Occipital lobe (tissue), 2 donors: ENCODE measurements around the gene SOHLH1. TPM values are rescaled to one million over a fixed set of nuclear protein-coding genes. Genes with fewer than 3 reads are reported as not detected.

Experiments used
- DNase-seq: peaks from one replicate; lab custom pipeline; 2025; lab: John Stamatoyannopoulos, UW
- total RNA-seq: library from RNA; depleted of rRNA; stranded (reverse); fragments of >200 nt; gene quantifications from one replicate; pipeline ENCODE4 v1.2.3, GENCODE V29; 2014

The SOHLH1 gene, protein sequence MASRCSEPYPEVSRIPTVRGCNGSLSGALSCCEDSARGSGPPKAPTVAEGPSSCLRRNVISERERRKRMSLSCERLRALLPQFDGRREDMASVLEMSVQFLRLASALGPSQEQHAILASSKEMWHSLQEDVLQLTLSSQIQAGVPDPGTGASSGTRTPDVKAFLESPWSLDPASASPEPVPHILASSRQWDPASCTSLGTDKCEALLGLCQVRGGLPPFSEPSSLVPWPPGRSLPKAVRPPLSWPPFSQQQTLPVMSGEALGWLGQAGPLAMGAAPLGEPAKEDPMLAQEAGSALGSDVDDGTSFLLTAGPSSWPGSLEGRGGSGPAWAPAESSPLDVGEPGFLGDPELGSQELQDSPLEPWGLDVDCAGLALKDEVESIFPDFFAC
- not detected for total RNA-seq

DNA sequence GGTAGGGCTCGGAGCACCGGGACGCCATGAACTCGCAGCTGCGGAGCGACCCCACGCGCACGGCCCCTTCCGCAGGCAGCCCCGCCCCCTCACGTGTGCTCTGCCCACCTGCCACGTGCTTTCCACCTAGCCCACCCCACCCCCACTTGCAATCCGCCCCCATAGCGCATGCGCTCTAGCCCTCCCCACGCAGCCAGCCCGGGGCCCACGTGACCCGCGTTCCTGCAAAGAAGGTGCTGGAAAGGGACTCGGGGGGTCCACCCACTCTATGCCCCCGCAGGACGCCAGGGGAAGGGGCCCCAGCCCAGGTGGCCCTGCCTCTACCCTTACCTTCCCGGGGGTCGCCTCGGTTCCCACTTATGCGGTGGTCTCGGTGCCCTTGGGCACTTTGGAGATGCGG lies at the start of gene SOHLH1:
TSS of gene SOHLH1 (minus strand) at position 42 of the 400 bp plus-strand sequence. CDS start at position 28, 14 bp downstream.
- no peak for DNase-seq

DNA sequence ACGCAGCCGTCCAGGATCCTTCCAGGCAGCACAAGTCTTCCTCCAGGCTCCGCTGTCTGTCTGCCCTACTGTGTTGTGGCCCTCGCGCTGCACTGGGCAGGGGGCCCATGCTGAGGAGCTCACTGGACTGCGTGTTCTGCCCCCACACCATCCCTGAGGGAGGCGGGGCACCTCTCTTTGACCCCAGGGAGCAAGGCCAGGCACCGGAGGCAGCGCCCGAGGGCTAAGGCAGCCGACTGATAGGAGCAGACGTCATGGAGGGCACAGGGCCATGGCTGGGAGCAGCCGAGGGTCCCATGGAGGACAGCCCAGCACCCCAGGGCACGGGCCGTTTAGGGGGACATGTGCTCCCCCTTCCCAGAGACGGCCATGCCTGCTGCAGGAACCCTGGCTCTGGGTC lies 49.4 kb upstream of the SOHLH1 start:
- DNase-seq: no peak

DNA sequence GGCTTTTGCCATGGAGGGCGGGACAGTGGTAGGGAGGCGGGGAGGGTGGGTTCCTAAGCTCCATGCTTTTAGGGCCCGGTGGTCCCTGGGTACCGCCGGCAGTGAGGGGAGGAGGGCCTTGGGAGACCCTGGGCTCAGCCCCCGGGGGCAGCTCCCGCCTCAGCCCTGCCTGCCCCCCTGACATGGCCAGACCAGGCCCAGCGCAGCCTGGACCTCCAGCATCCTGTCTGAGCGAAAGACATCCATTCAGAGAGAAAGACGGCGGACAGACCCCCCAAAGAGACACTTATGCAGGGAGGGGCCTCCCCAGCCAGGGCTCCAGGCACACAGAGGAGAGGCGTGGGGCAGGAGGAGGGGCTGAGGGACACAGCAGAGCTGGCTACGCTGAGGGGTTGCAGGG lies 48.0 kb upstream of the SOHLH1 start:
- DNase-seq: no peak

DNA sequence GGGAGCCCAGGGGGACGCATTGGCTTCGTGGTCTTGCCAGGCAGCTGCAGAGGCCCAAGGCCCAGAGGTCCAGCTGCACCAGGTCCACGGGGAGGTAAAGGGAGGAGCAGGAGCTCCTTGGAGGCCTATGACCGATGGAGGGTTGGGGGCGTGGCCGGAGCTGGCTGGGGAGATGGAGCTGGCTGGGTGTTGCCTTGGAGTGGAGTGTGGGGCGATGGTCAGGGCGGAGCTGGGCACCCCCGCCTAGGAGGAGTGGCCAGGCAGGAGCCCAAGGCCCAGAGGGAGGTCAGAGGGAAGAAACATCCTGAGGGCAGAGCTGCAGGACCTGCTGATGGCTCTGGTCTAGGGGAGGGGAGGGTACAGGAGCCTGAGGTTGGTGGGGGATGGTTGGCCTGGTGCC lies 47.3 kb upstream of the SOHLH1 start:
- no peak for DNase-seq

DNA sequence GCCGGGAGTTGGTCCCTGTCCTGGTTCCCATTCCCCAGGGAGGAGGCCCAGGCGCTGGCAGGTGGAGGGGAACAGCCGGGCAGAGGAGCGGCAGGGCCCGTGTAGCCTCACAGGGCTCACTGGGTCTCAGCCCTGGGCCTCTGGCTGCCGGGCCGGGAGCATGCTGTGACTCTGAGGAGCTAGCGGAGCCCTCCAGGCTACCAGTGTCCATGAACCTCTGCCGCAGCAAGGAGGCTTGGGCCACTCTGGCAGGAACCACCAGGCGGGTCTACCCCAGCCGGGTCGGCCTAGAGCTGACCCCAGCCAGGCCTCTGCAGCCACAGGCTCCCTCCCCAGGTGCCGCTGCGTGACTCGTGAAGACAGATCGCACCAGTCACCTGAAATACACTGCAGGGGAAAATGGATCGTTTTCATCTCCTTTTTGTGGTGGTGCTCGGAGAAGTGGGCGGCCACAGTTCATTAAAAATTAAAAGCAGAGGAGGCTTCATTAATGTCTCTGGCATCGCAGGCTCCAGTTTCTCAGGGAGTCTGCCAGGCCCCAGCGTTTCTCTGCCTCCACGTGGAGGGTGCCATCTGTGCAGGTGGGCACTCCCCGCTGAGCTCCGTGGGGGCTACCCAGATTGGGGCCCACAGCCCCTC lies 46.5 kb upstream of the SOHLH1 start:
- DNase-seq: no peak

DNA sequence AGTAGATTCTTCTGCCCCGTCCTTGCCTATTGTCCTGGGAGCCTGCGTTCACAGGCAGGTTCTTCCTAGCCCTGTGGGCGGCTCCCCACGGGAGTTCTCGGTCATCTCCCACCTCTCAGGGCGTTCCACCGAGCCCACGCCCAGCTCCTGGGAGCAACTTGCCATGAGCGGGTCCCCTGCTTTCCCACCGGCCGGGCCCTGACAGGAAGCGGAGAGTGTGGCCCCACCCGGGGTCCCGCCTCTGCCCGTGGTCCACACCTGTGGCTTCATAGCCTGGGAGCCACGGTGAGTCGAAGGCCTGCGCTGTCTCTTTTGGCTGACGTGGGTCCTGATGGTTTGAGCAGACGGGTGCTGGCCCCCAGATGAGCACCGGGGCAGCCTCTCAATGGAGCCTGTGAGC lies 45.9 kb upstream of the SOHLH1 start:
- DNase-seq: no peak

DNA sequence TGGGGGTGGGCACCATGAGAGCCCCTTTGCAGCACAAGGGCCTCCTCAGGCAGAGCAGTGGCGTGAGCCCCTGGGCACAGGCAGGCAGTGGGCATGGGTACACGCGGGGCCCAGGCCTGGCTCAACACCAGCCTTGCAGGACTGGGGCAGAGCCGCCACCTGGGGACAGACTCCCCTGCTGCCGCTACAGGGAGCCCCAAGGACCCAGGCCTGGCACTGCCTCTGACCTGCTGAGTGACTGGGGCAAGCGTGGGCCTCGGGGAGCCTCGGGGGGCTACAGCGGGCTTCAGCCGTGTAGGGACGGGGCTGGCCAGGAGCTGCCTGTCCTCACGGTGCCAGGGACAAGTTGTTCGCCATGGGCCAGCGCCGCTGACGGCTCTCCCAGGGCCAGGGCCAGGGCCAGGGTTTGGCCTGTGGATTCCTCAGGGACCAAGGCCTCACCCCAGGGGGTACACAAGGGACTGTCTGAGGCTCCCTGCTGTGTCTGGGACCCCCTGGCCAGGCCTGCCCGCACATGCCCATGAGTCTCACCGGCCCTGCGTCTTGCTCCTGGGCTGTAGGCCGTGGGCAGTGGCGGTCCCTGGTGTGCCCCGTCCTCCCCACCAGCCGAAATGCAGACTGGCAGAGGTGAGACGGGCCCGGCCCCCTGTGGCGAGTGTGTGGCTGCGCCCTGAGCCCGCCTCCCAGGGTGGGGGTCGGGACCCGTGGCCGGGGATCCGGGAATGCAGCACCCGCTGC lies 45.2 kb upstream of the SOHLH1 start:
- DNase-seq: no peak

DNA sequence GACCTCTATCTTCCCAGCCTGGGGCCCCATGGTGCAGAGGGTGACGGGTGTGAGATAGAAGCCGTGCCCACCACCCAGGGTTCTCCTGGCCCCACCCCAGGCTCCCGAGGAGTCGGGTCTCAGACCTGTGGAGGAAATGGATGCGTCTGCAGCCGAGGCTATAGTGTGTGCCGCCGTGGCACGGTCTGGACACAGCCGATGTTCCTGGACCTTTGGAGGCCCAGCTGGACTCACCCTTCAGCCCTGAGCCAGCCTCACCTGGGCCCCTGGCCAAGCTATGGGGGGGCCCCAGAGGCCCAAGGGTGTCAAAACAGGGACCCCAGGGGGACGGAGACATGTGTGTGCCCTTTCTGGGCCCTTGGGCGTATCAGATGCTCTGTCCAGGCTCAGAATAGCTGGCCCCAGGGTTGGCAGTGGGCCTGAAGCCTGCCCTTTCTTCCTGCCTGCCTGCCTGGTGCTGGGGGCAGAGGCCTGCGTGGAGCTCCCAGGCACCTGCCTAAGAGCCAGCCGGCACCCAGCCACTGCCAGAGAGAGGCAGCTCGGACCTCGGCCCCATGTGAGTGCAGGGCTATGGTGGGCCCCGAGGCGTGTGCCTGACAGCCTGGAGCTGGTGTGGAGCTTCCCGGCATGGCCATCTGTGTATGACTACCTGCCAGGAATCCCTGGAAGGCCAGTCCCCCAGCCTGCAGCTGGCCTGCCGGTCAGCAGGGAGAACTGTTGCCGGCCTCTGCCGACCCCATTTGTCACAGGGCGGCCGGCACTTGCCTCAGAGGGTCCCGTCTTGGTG lies 44.5 kb upstream of the SOHLH1 start:
- DNase-seq: no peak

DNA sequence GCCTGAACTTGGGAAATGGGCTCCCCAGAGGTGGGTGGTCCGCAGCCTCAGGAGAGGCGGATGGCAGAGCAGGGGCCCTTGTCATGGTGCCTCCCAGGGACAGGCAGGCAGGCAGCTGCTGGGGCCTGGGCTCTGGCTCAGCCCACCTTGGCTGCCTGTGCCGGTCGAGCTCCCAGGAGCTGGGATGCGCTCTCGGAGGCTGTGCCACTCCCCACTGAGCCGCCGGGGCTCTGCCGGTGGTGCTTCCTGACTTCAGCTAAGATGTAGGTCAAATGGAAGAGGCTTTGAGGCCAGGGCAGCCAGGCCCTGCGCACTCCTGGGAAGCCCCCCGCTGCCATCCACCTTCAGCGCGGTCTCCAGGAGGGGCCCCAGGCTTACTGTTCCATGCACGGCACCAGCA lies 43.7 kb upstream of the SOHLH1 start:
- DNase-seq: no peak

DNA sequence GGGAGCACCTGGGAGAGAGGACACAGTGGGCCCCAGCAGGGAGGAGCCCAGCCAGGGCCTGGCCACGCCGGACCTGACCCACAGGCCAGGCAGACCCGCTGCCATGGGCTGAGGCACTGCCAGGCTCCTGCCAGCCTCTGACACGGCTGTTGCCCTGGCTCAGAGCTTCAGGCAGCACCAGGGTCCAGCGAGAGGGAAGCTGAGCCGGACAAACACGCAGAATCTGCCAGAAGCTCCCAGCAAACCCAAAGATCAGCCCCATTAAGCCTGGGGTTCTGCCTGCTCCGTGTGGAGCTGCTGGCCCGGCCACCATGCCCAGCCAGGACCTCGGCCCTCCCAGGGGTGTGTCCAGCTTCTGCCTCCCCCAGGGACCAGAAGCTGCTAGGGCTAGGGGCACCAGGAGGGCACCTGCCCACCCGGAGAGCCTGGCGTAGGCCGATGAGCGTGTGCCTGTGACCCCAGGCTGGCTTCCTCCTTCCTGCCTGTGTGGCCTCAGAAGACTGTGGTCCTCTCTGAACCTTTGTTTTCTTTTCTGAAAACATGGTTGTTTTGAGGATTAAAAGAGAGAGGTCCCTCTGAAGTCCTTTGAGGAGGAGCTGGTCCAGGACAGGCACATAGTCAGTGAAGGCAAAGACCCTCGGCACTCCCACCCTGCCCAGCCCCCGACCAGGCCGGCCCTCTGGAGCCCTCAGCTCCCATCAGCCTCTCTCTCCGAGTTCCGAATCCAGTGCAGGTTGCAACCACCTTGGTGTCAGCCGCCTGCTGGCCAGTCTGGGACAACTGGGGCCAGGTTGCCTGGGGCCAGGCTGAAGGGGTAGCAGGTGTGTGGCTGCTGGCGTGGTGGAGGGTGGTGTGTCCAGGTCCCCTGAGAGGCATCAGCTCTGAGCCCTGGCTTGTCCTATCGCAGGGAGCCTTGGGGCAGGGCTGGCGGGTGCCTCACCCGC lies 42.3 kb upstream of the SOHLH1 start:
- DNase-seq: no peak

DNA sequence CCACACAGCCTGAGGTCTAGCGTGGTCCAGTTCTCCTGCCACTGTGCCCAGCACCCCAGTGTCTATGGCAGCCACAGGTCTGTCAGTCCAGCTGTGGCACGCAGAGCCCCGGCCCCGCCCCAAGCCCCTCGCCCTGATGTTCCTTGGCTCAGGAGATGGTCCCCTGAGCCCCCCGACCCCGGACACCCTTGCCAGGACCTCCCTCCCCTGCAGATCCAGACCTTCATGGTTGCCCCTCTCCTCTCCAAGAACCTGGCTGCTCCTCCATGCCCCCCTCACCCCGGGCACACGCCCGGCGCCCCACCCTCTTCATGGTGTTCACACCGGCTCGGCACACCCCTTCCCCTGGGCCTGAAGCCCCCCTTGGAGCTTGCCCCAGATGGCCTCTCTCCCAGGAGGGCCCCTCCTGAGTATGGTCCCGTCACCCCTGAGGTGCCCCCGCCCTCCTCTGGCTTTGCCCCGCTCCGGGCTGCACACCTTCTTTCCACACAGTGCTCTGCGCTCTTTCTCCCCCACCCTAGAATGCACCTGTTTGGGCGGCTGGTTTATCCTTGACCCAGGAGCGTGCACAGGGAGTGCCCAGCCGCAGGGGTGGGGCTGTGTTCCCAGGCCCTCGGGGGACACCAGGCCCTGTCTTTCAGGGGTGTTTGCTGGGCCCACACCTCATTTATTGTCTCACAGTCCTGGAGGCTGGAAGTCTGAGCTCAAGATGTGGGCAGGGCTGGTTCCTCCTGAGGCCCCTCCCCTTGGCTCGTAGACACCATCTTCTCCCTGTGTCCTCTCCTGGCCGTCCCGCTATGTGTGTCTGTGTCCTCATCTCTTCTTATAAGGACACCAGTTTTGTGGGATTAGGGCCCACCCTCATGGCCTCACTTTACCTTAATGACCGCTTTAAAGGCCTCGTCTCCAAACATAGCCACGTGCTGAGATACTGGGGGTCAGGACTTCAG lies 40.3 kb upstream of the SOHLH1 start:
- DNase-seq: no peak

DNA sequence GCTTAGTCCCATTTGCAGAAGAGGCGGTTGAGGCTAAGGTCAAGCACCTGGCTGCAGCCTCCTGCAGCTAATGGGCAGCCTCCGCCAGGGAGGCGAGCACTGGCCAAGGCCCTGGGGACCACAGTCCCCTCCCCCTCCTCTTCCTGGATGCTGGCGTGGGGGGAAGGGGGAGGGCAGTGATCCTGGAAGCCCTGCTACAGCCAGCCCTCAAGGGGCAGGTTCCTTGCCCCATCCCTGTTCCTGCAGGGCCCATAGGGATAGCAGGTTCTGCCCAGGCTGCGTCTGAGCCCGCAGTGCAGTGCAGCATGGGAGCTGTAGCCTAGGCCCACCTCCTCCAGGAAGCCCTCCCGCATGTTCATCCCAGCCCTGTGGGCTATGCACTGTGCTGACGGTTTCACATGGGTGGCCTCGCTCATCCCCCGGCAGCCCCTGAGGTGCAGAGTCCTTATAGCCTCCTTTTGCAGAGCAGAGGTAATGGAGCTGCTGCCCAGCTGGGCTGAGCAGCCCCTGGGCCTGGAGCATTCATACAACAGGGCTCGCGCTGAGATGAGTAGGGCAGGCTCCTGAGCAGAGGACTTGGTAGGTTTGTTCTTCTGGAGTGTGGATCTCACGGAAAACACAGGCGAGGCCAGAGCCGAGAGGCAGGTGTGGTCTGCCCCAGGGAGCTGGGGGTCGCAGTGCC lies 38.7 kb upstream of the SOHLH1 start:
- DNase-seq: no peak

DNA sequence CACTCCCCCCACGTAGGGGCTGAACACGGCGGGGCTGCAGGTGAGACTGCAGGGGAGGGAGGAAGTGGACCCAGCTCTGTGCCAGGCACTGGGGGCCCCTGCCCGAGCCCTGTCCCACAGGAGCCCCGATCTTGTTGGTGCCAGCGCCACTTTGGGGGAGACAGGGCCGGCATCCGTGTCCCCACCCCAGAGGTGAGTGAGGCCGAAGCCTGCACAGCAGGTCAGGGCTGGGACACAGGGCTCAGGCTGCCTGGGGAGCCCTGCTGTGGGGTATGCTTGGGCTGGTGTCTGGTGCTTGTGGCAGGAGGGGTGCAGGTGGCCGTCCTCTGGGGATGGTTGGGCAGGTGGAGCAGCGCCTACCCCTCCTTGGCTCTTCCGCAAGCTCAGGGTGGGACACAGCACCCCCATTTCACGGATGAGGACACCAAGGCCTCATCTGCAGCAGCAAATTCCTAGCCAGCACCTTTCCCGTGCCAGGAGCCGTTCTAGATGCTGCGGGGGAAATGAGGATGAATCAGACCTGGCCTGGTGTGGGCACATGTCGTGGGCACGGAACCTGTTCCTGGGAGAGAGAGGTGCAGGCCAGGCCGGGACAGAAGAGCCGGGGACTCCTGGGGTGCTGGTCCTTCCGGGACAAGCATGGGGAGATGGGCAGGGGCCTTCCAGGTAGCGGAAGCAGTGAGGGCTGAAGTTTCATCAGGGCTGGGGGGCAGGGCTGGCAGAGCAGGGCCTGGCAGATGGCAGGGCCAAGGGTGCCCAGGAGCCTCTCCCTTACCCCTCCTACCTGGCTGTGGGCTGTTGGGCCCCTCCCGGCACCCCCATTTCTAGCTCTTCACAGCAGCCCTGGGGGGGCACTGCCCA lies 37.9 kb upstream of the SOHLH1 start:
- peak; percentile 42 for DNase-seq

DNA sequence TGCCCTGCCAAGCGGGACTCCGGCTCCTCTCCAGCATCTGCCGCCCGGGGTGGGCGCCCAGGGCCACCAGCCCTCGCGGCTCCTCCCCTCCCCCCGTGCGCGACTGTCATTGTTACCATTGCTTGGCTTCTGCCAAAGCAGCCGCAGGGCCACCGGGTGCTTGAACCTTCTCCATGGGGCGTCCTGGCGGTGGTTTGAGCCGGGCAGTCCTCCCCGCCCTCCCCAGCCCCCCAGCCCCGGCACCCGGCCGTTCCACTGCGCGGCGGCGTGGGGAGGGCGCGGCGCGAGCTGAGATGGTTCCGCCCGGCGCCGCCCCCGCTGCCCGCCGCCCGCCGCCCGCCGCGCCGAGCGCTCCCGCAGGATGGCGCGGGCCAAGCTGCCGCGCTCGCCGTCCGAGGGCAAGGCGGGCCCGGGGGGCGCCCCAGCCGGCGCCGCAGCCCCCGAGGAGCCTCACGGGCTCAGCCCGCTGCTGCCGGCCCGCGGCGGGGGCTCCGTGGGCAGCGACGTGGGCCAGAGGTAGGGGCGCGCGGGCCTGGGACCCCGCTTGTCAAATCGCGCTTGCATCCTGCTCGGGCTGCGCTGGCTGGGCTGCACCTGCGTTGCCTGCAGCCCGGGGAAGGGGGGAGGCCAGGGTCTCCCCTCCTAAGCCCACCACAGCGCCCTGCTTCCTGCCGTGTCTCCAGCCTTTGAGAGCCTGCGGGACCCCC lies 37.1 kb upstream of the SOHLH1 start:
- no peak for DNase-seq

DNA sequence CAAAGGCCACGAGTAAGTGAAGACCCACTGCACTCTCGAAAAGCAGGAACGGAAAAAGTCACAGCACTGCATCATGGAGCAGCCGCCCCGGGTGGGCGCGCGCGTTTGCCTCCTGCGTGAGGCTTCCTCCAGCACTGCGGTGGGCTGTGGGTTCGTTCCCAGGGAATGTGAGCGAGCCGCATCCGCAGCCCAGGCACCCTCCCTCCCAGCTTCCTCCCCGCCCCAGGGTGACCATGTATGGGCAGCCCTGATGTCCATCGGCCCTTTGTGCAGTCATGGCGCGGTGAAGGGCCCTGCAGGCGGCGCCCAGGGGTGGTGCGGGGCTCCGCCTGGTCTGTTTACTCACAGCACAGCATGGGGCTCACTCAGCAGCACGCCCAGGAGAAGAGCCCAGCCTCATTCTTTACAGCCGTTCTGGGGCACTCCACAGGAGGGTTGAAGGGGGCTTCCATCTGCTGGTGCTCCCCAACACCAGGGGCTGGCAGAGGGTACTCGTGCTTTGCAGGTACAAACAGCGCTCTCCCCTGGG lies 35.4 kb upstream of the SOHLH1 start:
- DNase-seq: no peak

DNA sequence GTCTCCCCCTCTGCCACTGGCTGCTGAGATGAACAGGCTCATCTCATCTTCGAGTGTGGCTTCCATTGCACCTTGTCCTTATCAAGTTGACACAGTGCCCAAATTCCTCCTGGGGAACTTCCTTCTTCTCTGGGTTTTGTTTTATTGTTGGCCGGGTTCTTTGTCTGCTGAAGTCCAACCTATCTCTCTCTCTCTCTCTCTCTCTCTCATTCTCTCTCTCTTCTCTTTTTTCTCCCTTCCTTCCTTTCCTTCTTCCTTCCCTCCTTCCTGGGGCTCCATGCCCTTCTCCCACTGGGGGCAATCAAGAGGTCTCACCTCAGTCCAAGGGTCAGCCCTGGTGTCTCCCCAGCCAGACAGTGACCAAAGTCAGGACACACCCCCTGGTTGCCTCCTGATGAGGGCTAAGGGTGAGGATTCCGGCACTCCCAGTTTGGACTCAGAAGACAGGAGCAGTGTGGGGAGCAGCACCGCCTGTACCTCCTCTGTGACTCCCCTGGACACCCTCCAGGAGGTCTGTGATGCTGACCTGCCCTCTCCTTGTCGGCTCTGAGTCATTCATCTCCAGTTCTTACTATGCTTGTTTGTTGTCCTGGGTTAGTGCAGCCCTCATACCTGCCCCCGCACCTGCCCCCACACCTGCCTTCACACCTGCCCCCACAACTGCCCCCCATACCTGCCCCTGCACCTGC lies 33.4 kb upstream of the SOHLH1 start:
- no peak for DNase-seq
